ENCODE results near the gene SLC22A16.

Gene SLC22A16

DNA sequence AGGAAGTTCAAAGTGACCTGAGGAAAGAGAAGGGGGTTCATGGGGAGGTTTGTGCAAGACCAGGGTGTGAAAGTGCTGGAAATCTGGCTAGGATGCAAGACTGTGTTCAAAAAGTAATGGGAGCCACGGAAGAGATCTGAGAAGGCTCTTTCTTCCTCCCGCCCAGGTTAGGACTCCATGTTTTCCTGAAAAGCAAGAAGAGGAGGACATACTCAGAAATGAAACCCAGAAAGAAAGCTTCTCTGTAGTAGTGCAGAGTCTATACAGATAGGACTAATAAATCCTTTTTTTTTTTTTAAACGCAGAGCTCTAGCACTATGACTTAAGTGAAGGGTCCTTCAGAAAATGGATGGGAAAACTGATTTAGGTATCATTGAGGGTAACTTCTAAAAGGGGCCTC is 57.8 kb downstream of the SLC22A16 start:
- Histone ChIP-seq H3K79me2 (ENCODE audit: insufficient read depth, low read length) (no peaks in the 10 kb centered on the region), H3K9ac (ENCODE audit: low read length) (no peak overlapping the region), H3F3A (ENCODE audit: insufficient read depth) (no peaks in the 10 kb centered on the region), H3K9me3 (ENCODE audit: insufficient read depth, low read length) (no peaks in the 10 kb centered on the region), H2AFZ (ENCODE audit: low read depth, low read length, severe bottlenecking) (no peak overlapping the region), H3K4me2 (ENCODE audit: low read depth, low read length, poor library complexity, severe bottlenecking) (no peak overlapping the region), H3K4me3 (ENCODE audit: insufficient read depth, low read length, poor library complexity, severe bottlenecking) (no peak overlapping the region), H3K27ac (ENCODE audit: low read depth, low read length) (no peak overlapping the region), H3K27me3 (ENCODE audit: low read length) (no peaks in the 10 kb centered on the region), H3K36me3 (ENCODE audit: low read length) (no peaks in the 10 kb centered on the region), H4K20me1 (ENCODE audit: low read depth, low read length) (no peaks in the 10 kb centered on the region), H3K9me2 (replicated peaks; ENCODE audit: insufficient read depth, low read length) (no peaks in the 10 kb centered on the region)
- TF ChIP-seq, protein P1, sequence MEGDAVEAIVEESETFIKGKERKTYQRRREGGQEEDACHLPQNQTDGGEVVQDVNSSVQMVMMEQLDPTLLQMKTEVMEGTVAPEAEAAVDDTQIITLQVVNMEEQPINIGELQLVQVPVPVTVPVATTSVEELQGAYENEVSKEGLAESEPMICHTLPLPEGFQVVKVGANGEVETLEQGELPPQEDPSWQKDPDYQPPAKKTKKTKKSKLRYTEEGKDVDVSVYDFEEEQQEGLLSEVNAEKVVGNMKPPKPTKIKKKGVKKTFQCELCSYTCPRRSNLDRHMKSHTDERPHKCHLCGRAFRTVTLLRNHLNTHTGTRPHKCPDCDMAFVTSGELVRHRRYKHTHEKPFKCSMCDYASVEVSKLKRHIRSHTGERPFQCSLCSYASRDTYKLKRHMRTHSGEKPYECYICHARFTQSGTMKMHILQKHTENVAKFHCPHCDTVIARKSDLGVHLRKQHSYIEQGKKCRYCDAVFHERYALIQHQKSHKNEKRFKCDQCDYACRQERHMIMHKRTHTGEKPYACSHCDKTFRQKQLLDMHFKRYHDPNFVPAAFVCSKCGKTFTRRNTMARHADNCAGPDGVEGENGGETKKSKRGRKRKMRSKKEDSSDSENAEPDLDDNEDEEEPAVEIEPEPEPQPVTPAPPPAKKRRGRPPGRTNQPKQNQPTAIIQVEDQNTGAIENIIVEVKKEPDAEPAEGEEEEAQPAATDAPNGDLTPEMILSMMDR (IDR thresholded peaks at IDR 0.05; ENCODE audit: insufficient read depth, low read length, poor library complexity, severe bottlenecking): no peak
- no peak for TF ChIP-seq EZH2phosphoT487 (conservative IDR thresholded peaks at IDR 0.05; ENCODE audit: low read length)

GRCh38 chr6:110415086-110415916 is 61.1 kb downstream of the SLC22A16 start, which contains the start of gene DDO:
Gene DDO (minus strand): TSS chr6:110415575. CDS start chr6:110413462, 2,113 bp downstream.
- no peaks in the 10 kb centered on the region for H3K9me3 ChIP-seq (ENCODE audit: insufficient read depth, low read length)
- H3K4me2 ChIP-seq (ENCODE audit: low read depth, low read length, poor library complexity, severe bottlenecking): no peak within 1 kb of the TSS
- no peaks in the 10 kb centered on the region for H3F3A ChIP-seq (ENCODE audit: insufficient read depth)
- H3K4me3 ChIP-seq (ENCODE audit: insufficient read depth, low read length, poor library complexity, severe bottlenecking): no peak within 1 kb of the TSS
- H3K27ac ChIP-seq (ENCODE audit: low read depth, low read length): no peak within 1 kb of the TSS
- no peak within 1 kb of the TSS for H2AFZ ChIP-seq (ENCODE audit: low read depth, low read length, severe bottlenecking)
- no peaks in the 10 kb centered on the region for H3K36me3 ChIP-seq (ENCODE audit: low read length)
- H3K9ac ChIP-seq (ENCODE audit: low read length): no peak within 1 kb of the TSS
- H3K9me2 ChIP-seq (replicated peaks; ENCODE audit: insufficient read depth, low read length): no peaks in the 10 kb centered on the region
- no peaks in the 10 kb centered on the region for H3K79me2 ChIP-seq (ENCODE audit: insufficient read depth, low read length)
- no peaks in the 10 kb centered on the region for H4K20me1 ChIP-seq (ENCODE audit: low read depth, low read length)
- no peak for TF ChIP-seq EZH2phosphoT487 (conservative IDR thresholded peaks at IDR 0.05; ENCODE audit: low read length)
- TF ChIP-seq, protein P1 (IDR thresholded peaks at IDR 0.05; ENCODE audit: insufficient read depth, low read length, poor library complexity, severe bottlenecking): no peak
- H3K27me3 ChIP-seq (ENCODE audit: low read length): no peaks in the 10 kb centered on the region

- H2AFZ ChIP-seq (ENCODE audit: low read depth, low read length, severe bottlenecking): no peak overlapping the region
Measured at GRCh38 chr6:110414669-110415068, 61.7 kb downstream of the SLC22A16 start.

More at GRCh38 chr6:110414669-110415068, 61.7 kb downstream of the SLC22A16 start:
- Histone ChIP-seq H3K9me2 (replicated peaks; ENCODE audit: insufficient read depth, low read length) (no peaks in the 10 kb centered on the region), H3F3A (ENCODE audit: insufficient read depth) (no peaks in the 10 kb centered on the region), H4K20me1 (ENCODE audit: low read depth, low read length) (no peaks in the 10 kb centered on the region), H3K36me3 (ENCODE audit: low read length) (no peaks in the 10 kb centered on the region), H3K9ac (ENCODE audit: low read length) (no peak overlapping the region), H3K27ac (ENCODE audit: low read depth, low read length) (no peak overlapping the region), H3K4me3 (ENCODE audit: insufficient read depth, low read length, poor library complexity, severe bottlenecking) (no peak overlapping the region), H3K79me2 (ENCODE audit: insufficient read depth, low read length) (no peaks in the 10 kb centered on the region), H3K4me2 (ENCODE audit: low read depth, low read length, poor library complexity, severe bottlenecking) (no peak overlapping the region), H3K27me3 (ENCODE audit: low read length) (no peaks in the 10 kb centered on the region), H3K9me3 (ENCODE audit: insufficient read depth, low read length) (no peaks in the 10 kb centered on the region)
- TF ChIP-seq, protein P1 (IDR thresholded peaks at IDR 0.05; ENCODE audit: insufficient read depth, low read length, poor library complexity, severe bottlenecking): no peak
- TF ChIP-seq EZH2phosphoT487 (conservative IDR thresholded peaks at IDR 0.05; ENCODE audit: low read length): no peak

All from SU-DHL-6 (cell line).